GM12873 (cell line): ENCODE data around the gene TENT4B.

Experiments
- TF ChIP-seq, protein P1 (sequence below): IDR thresholded peaks from 2 replicates; pipeline ENCODE4 v1.5.1; 2012; ENCODE audit warnings: low read depth, mild to moderate bottlenecking, moderate library complexity, low read length, control low read depth; ENCODE audit not compliant: insufficient read depth; ENCODE audit errors: missing control alignments

Gene TENT4B

GRCh38 chr16:50146479-50147435 lies 6.3 kb upstream of the TENT4B start:
- TF ChIP-seq, protein P1, sequence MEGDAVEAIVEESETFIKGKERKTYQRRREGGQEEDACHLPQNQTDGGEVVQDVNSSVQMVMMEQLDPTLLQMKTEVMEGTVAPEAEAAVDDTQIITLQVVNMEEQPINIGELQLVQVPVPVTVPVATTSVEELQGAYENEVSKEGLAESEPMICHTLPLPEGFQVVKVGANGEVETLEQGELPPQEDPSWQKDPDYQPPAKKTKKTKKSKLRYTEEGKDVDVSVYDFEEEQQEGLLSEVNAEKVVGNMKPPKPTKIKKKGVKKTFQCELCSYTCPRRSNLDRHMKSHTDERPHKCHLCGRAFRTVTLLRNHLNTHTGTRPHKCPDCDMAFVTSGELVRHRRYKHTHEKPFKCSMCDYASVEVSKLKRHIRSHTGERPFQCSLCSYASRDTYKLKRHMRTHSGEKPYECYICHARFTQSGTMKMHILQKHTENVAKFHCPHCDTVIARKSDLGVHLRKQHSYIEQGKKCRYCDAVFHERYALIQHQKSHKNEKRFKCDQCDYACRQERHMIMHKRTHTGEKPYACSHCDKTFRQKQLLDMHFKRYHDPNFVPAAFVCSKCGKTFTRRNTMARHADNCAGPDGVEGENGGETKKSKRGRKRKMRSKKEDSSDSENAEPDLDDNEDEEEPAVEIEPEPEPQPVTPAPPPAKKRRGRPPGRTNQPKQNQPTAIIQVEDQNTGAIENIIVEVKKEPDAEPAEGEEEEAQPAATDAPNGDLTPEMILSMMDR, result no peak

GRCh38 chr16:50151322-50151721 lies 1.8 kb upstream of the TENT4B start:
- TF ChIP-seq, protein P1, result no peak

- TF ChIP-seq, protein P1, result no peak
Observed at GRCh38 chr16:50151756-50152155, 1.4 kb upstream of the TENT4B start.

- TF ChIP-seq, protein P1, result peak; percentile 2
Observed at GRCh38 chr16:50152351-50152806, 727 bp upstream of the TENT4B start.

GRCh38 chr16:50153596-50154419 lies 702 bp downstream of the TENT4B start:
- TF ChIP-seq, protein P1, result no peak

DNA sequence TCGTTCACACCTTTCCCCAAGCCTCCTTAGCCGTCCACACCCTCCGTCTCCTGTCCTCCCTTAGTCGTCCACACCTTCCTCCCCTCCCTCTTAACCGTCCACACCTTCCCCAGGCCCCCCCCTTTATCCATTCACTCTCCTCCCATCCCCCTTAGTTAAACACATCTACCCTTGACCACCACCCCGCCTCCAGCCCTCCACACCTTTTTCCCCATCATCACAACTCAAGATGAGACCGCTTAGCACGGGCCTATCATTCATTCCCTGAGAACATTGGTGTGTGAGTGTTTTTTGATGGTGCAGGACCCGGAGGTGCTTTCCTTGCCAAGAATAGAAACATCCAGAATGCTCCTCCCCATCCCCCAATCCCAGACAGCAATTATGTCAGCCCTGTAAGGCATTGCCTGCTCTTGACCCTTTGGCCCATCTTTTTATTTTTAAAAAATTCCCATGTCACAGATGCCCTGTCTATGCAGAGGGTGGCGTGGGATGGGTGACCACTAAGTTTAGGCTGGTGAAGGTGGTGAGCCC lies 1.4 kb downstream of the TENT4B start:
- TF ChIP-seq, protein P1, result no peak

DNA sequence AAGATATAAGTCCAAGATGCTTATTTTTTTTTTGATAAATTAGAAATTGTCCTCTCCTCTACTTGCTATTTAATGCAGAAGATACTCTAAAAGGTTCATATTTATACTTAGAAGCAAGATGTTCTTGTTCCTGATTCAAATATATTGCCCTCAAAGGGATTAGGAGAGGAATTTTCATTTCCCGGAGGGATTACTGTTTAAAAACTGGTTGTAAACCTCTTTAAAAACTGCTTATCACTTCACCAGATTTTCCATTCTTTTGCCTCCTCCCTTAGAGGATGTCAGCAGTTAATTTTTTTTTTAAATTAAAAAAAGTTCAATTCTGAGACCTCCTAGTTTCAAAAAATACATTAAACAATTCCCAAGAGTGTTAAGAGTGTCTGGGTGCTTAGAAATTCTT lies 2.8 kb downstream of the TENT4B start:
- TF ChIP-seq, protein P1, result no peak
